ENCODE results near the gene MKLN1.
"Not testable (repeated sequence)": the region's sequence is repeated elsewhere in the genome, so short reads cannot be mapped to it uniquely, and the experiment has no call there.

The MKLN1 gene

DNA sequence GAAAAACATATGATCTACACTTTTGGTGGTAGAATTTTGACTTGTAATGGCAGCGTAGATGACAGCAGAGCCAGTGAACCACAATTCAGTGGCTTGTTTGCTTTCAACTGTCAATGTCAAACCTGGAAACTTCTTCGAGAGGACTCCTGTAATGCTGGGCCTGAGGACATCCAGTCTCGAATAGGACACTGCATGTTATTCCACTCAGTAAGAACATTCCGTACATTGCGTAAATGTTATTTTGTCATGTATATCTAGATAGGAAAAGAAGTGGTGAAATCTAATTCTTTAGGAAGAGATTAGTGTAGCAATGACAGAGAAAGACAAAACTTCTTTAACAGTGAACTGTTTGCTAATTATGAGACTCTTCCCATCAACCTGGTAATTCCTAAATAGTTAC, 115.8 kb downstream of the MKLN1 start:
- DNase-seq (ENCODE audit: low read depth in 1 of 2, low spot score in 1 of 2): no peak
- in situ Hi-C loops (cut with HindIII; ENCODE audit: low pct_unique_long_range_greater_than_20kb, low sequenced_read_pairs): no loop called here
- TF ChIP-seq JUND (IDR thresholded peaks at IDR 0.05; ENCODE audit: low read depth): no peak

DNA sequence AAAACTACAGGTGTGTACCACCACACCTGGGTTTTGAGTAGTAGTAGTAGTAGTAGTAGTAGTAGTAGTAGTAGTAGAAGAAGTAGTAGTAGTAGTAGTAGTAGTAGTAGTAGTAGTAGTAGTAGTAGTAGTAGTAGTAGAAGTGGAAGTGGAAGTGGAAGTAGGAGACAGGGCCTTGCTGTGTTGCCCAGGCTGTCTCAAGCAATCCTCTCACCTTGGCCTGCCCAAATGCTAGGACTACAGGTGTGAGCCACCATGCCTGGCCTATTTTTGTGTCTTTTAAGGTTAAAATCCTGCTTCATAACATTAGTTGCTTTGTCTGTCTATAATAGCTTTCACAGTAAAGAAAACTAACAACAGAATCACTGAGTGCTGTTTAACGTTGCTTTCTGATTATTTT, 117.0 kb downstream of the MKLN1 start:
- in situ Hi-C loops (cut with HindIII; ENCODE audit: low pct_unique_long_range_greater_than_20kb, low sequenced_read_pairs): no loop called here
- no peak for DNase-seq (ENCODE audit: low read depth in 1 of 2, low spot score in 1 of 2)
- TF ChIP-seq JUND (IDR thresholded peaks at IDR 0.05; ENCODE audit: low read depth): no peak

DNA sequence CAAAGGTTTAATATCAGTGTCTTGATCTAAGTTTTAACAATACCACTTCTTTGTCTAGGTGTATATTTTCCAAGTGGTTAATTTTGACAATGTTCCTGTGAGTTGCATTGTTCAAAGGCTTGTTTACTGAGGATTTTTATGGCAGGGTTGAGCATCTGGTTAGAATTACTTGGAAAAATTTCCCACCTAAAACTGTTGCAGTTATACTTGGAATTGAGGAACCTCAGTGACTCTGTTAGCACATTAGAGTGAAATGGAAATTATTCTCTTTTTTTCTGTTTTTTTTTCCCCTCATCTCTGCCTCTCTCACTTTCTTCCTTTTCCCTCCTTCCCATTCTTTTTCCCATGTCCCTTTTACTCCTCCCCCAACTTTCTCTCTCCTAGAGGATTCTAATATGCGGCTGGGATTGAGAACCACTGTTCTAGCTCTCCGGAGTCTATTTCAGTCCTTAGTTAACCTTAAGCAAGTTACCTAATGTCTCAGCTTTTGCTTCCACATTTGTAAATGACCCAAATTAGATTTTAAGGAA, 121.8 kb downstream of the MKLN1 start:
- no peak for DNase-seq (ENCODE audit: low read depth in 1 of 2, low spot score in 1 of 2)
- in situ Hi-C loops (cut with HindIII; ENCODE audit: low pct_unique_long_range_greater_than_20kb, low sequenced_read_pairs): no loop called here
- TF ChIP-seq JUND (IDR thresholded peaks at IDR 0.05; ENCODE audit: low read depth): no peak

DNA sequence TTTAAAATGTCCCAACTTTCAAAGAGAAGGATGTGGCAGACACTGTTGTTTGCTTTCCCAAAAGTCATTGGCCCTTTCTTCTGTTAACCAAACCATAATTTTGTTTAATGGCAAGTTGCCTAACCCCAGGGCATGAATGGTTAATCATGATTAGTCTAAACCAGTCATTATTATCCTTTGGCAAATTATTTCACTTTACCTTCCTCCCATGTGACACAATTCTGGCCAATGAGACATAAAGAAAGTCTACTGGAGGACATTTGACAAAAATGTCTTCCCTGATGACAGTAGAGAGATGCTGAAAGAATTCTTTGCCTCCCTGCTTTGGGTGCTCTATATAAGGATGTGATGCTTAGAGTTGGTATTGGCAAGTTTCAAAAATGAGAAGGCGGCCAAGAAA, 126.8 kb downstream of the MKLN1 start:
- no peak for DNase-seq (ENCODE audit: low read depth in 1 of 2, low spot score in 1 of 2)
- in situ Hi-C loops (cut with HindIII; ENCODE audit: low pct_unique_long_range_greater_than_20kb, low sequenced_read_pairs): no loop called here
- TF ChIP-seq JUND (IDR thresholded peaks at IDR 0.05; ENCODE audit: low read depth): no peak

DNA sequence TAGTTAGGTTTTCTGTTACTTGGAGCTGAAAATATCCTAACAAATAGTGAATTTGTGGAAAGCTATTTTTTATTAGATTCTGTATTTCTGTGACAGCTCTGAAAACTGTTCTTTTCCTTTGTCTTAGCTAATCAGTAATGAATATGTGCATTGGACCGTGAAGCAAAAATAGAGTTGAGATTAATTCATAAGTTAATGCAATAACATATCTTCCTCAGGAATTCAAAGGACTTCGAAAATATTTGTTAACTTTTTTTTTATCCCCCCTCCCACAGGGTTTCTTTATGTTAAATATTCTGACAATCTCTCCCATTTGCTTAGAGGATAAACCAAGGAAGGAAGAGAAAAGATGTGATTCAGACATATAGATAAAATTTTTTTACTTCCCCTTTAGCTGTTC, 127.3 kb downstream of the MKLN1 start:
- in situ Hi-C loops (cut with HindIII; ENCODE audit: low pct_unique_long_range_greater_than_20kb, low sequenced_read_pairs): no loop called here
- DNase-seq (ENCODE audit: low read depth in 1 of 2, low spot score in 1 of 2): no peak
- no peak for TF ChIP-seq JUND (IDR thresholded peaks at IDR 0.05; ENCODE audit: low read depth)

DNA sequence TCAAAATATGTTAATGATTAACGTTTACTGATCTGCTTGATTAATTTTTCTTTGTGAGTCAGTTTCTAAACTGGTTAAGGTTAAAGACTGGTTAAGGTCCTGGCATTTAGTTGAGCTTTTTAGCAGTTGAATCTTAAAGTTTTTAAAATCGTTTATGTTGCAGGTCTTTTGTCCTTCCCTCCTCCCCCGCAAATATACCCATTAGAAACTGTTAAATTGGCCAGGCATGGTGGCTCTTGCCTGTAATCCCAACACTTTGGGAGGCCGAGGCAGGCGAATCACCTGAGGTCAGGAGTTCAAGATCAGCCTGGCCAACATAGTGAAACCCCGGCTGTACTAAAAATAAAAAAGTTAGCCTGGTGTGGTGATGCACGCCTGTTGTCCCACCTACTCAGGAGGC, 127.9 kb downstream of the MKLN1 start:
- no peak for DNase-seq (ENCODE audit: low read depth in 1 of 2, low spot score in 1 of 2)
- in situ Hi-C loops (cut with HindIII; ENCODE audit: low pct_unique_long_range_greater_than_20kb, low sequenced_read_pairs): no loop called here
- TF ChIP-seq JUND (IDR thresholded peaks at IDR 0.05; ENCODE audit: low read depth): no peak

DNA sequence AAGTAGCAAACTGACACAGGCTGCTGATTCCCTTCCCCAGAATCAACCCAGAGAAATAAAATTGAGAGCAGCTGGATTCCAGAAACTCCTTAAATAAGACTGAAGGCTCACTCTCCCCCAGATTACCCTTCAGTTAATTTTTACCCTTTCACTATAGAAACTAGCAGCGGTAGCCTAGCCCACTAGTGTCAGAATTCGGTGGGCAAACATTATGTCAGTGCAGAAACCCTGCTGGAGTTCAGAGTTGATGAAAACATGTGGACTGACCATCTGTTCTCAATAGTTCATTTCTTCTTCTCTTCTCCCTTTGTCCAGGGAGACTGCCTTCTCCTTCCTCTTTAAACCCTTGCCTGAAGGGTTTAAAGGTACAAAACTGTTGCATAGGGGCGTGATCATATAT, 128.7 kb downstream of the MKLN1 start:
- no peak for DNase-seq (ENCODE audit: low read depth in 1 of 2, low spot score in 1 of 2)
- no peak for TF ChIP-seq JUND (IDR thresholded peaks at IDR 0.05; ENCODE audit: low read depth)

DNA sequence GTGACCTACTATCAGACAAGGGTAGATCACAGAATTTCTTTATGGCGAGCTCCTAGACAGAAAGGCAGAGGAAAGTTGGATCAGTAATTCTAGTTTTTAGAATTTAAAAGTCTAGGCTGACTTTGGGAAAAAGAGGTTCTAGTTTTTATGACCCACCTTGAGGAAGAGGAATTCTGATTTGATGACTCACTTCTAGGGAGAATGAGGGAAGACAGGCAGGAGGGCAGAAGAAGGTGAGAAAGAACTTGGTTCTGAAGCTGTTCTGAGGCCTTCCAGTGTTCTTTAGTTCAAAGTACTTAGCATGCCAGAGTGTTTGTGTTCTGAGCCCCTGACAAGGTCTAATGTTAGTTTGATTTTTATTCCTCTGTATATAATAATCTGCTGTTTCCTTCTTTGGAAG, 131.6 kb downstream of the MKLN1 start:
- in situ Hi-C loops (cut with HindIII; ENCODE audit: low pct_unique_long_range_greater_than_20kb, low sequenced_read_pairs): no loop called here
- TF ChIP-seq JUND (IDR thresholded peaks at IDR 0.05; ENCODE audit: low read depth): no peak
- no peak for DNase-seq (ENCODE audit: low read depth in 1 of 2, low spot score in 1 of 2)

More for the DNA sequence above, 128.7 kb downstream of the MKLN1 start:
- in situ Hi-C loops (cut with HindIII; ENCODE audit: low pct_unique_long_range_greater_than_20kb, low sequenced_read_pairs): no loop called here

DNA sequence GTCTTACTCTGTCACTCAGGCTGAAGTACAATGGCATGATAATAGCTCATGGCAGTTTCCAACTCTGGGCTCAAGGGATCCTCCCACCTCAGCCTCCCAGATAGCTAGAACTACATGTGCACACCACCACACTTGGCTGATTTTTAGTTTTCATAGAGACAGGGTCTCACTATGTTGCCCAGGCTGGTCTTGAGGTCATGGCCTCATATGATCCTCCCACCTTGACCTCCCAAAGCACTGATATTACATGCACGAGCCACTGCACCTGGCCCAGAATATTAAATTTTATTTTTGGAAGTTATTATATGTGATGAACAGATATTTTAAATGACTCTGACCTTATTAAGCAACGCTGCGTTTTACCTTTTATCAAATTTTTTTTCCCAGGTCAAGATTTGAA, 134.4 kb downstream of the MKLN1 start:
- no peak for DNase-seq (ENCODE audit: low read depth in 1 of 2, low spot score in 1 of 2)
- in situ Hi-C loops (cut with HindIII; ENCODE audit: low pct_unique_long_range_greater_than_20kb, low sequenced_read_pairs): no loop called here
- TF ChIP-seq JUND (IDR thresholded peaks at IDR 0.05; ENCODE audit: low read depth): no peak

DNA sequence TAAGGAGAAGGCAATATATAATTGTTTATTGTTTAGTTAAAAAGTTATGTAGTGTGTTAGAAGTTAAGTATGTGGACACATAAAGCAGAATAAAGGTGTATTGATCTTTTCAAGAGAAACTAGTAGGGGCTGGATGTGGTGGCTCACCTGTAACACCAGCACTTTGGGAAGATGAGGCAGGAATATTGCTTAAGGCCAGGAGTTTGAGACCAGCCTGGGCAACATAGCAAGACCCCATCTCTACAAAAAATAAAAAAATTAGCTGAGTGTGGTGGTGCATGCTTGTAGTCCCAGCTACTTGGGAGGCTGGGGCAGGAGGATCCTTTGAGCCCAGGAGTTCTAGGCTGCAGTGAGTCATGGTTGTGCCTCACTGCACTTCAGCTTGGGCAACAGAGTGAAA, 135.0 kb downstream of the MKLN1 start:
- in situ Hi-C loops (cut with HindIII; ENCODE audit: low pct_unique_long_range_greater_than_20kb, low sequenced_read_pairs); DNase-seq (ENCODE audit: low read depth in 1 of 2, low spot score in 1 of 2): not testable (repeated sequence)

DNA sequence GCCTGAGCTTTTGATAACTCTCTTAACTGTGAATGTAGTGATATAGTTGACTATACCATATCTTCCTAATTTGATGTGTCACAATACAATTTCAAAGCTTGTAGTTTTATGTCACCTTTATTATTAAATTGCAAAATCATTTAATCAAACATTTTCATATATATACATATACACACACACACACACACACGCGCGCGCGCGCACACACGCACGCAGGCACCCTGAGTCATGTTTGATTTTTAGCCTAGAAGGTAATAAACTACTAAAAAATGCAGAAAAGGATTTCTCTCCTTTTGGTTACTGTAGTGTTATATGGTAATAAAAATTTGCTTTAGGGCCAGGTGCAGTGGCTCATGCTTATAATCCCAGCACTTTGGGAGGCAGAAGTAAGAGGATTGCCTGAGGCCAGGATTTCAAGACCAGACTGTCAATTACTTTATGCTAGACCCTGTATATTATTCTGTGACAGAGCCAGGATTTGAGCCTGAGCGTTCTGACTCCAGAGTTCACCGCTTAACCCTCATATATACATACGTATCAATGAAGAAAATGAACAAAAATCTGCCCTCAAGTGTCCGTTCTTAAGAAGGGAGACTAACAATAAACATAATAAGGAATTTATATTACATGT, 139.2 kb downstream of the MKLN1 start:
- in situ Hi-C loops (cut with HindIII; ENCODE audit: low pct_unique_long_range_greater_than_20kb, low sequenced_read_pairs): no loop called here
- DNase-seq (ENCODE audit: low read depth in 1 of 2, low spot score in 1 of 2): no peak
- no peak for TF ChIP-seq JUND (IDR thresholded peaks at IDR 0.05; ENCODE audit: low read depth)

DNA sequence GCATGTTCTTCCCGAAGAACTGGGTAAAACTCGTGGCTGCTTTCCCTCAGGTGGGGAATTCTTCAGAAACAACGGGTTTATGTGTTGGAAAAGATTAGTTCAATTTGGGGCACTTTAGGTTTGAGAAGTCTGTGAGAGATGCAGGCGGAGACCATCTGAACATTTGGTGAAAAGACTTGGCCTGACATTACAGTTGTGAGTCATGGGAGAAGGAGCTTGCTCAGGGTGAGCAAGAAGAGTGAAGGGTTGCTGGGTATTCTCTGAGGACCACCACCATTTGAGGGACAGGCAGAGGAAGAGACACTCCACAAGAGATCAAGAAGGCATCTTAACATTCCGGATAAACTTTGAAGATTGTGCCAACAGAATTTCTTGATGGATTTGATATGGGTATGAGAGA, 140.1 kb downstream of the MKLN1 start:
- in situ Hi-C loops (cut with HindIII; ENCODE audit: low pct_unique_long_range_greater_than_20kb, low sequenced_read_pairs): no loop called here
- no peak for DNase-seq (ENCODE audit: low read depth in 1 of 2, low spot score in 1 of 2)
- TF ChIP-seq JUND (IDR thresholded peaks at IDR 0.05; ENCODE audit: low read depth): no peak

DNA sequence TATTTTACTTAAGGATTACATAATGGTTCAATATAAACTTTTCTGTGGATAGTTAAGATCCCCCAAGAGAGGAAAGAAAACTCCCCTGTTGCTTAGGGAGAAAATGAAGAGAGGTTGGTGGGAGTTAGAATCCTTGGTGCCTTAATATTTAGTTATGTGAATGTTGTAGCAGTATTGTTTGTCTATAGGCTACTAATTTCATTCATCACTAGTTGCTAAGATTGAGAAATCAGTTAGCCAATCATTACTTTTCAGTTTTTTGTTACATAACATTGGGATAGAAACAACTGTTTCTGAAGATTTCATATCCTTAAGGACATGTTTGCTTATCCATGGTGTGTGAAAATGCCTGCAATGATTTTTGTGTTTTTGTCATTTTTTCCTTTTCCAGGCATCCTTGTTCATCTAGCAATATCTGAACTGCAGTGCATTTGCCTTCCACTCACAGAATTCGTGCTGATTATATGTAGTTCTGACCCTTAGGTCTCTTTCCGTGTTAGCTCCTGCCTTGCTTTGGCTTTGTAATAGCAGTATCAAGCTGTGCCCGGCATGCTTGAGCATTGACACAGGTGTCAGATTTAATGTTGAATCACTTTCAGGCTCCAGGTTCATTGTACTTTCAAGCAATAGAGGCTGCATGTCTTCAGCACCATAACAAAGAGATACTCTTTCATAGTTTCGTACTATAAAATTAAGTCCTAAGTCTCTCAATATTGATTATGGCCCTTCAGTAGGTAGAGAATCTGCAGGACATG, 143.8 kb downstream of the MKLN1 start:
- no peak for DNase-seq (ENCODE audit: low read depth in 1 of 2, low spot score in 1 of 2)
- TF ChIP-seq JUND (IDR thresholded peaks at IDR 0.05; ENCODE audit: low read depth): no peak
- in situ Hi-C loops (cut with HindIII; ENCODE audit: low pct_unique_long_range_greater_than_20kb, low sequenced_read_pairs): no loop called here
